Activated CD8-positive, alpha-beta memory T cell treated with anti-CD3 and anti-CD28 coated beads for 1 hour (primary cell): ENCODE measurements around the gene SRC.
"Not testable (repeated sequence)": the region's sequence is repeated elsewhere in the genome, so short reads cannot be mapped to it uniquely, and the experiment has no call there.

Experiments used
- DNase-seq, 2 donors: peaks; one replicate each; pipeline ENCODE4 v3.0.0-alpha.2; 2020; ENCODE audit warnings: low read depth in 1 of 2; ENCODE audit errors: extremely low read depth in 1 of 2

SRC gene

GRCh38 chr20:37362231-37362792 lies 16.4 kb downstream of the SRC start:
- no peak for DNase-seq

GRCh38 chr20:37362821-37363220 lies 16.9 kb downstream of the SRC start:
- DNase-seq, result no peak

GRCh38 chr20:37363221-37364012 lies 17.5 kb downstream of the SRC start:
- no peak for DNase-seq

GRCh38 chr20:37364013-37364926 lies 18.3 kb downstream of the SRC start:
- DNase-seq, result no peak

GRCh38 chr20:37364927-37365272 lies 19.0 kb downstream of the SRC start:
- DNase-seq, result no peak

GRCh38 chr20:37365760-37366638 lies 20.1 kb downstream of the SRC start:
- no peak for DNase-seq

GRCh38 chr20:37366743-37367142 lies 20.8 kb downstream of the SRC start:
- no peak for DNase-seq

- no peak for DNase-seq
Observed at GRCh38 chr20:37369846-37370245, 23.9 kb downstream of the SRC start.

- not testable (repeated sequence) for DNase-seq
Observed at GRCh38 chr20:37371845-37372244, 25.9 kb downstream of the SRC start.

GRCh38 chr20:37372441-37372840 lies 26.5 kb downstream of the SRC start:
- no peak for DNase-seq

- no peak for DNase-seq
Observed at GRCh38 chr20:37373020-37373598, 27.2 kb downstream of the SRC start.

GRCh38 chr20:37375227-37375626 lies 29.3 kb downstream of the SRC start:
- DNase-seq, result no peak

GRCh38 chr20:37376324-37376723 lies 30.4 kb downstream of the SRC start:
- DNase-seq, result no peak

GRCh38 chr20:37376791-37377190 lies 30.9 kb downstream of the SRC start:
- no peak for DNase-seq

GRCh38 chr20:37377346-37378081 lies 31.6 kb downstream of the SRC start:
- no peak for DNase-seq

GRCh38 chr20:37378420-37378784 lies 32.5 kb downstream of the SRC start:
- no peak for DNase-seq

GRCh38 chr20:37378785-37379598 lies 33.1 kb downstream of the SRC start:
- DNase-seq, result no peak

GRCh38 chr20:37379967-37380828 lies 34.3 kb downstream of the SRC start:
- DNase-seq, result no peak
